Tibial nerve (tissue), 4 donors: ENCODE data around the gene CYYR1. TPM values are rescaled to one million over a fixed set of nuclear protein-coding genes. Genes with fewer than 3 reads are reported as not detected.

Experiments used
- DNase-seq, 2 donors: peaks; one replicate each; pipeline ENCODE4 v3.0.0-alpha.2; 2019; ENCODE audit warnings: low spot score in 2 of 2
- H3K27ac ChIP-seq, 4 donors: fragments of 200-600 bp; sonication (generic) in 3 of 4; one replicate each; pipeline ENCODE4 v1.5.1; 2017 to 2019; ENCODE audit warnings: mild to moderate bottlenecking in 1 of 4
- H3K27me3 ChIP-seq, 2 donors: fragments of 200-600 bp; sonication (generic) in 1 of 2; one replicate each; pipeline versions ENCODE4 v1.5.1 to v1.6.0; 2017 to 2019
- H3K36me3 ChIP-seq, 3 donors: fragments of 200-600 bp; sonication (generic); one replicate each; pipeline ENCODE4 v1.5.1; 2018 to 2019
- H3K4me1 ChIP-seq, 4 donors: fragments of 200-600 bp; sonication (generic) in 3 of 4; one replicate each; pipeline ENCODE4 v1.5.1; 2017 to 2019
- H3K4me3 ChIP-seq, 4 donors: fragments of 200-600 bp; sonication (generic) in 3 of 4; one replicate each; pipeline ENCODE4 v1.5.1; 2017 to 2019; ENCODE audit warnings: mild to moderate bottlenecking in 1 of 4, moderate library complexity in 1 of 4
- H3K9me3 ChIP-seq, 4 donors: fragments of 200-600 bp; sonication (generic) in 3 of 4; one replicate each; pipeline ENCODE4 v1.5.1; 2017 to 2019
- EP300 ChIP-seq, 2 donors: sonication (generic); formaldehyde crosslinking; IDR thresholded peaks; one replicate each; pipeline ENCODE4 v1.6.1; 2017; ENCODE audit warnings: antibody characterized with exemption in 2 of 2, mild to moderate bottlenecking in 1 of 2
- POLR2A ChIP-seq, 2 donors: fragments of 450-650 bp; IDR thresholded peaks; one replicate each; pipeline ENCODE4 v1.6.1; 2017; ENCODE audit warnings: antibody characterized with exemption in 2 of 2, mild to moderate bottlenecking in 2 of 2, moderate library complexity in 2 of 2
- WGBS, 2 donors: methylation state at CpG; one replicate each; pipeline ENCODE4 v1.1.5; 2018; 5-methylcytosine and 5-hydroxymethylcytosine counted together
- total RNA-seq, 4 donors: library from RNA; depleted of rRNA; stranded (reverse); fragments of >200 nt; gene quantifications; one replicate each; pipeline ENCODE4 v1.1.0, GENCODE V29; 2016
- TF ChIP-seq, protein P1 (sequence below), 5 experiments: fragments of 200-600 bp in 3 of 5; fragments of 450-650 bp in 2 of 5; sonication (generic) in 3 of 5; IDR thresholded peaks; one replicate each; pipeline ENCODE4 v1.5.1; 2016 to 2019; ENCODE audit warnings: antibody characterized with exemption in 5 of 5, mild to moderate bottlenecking in 3 of 5, moderate library complexity in 2 of 5

Gene CYYR1
- total RNA-seq, 4 donors from 2014 or later, result 10.0 to 19.4 (median 14.8) TPM

DNA sequence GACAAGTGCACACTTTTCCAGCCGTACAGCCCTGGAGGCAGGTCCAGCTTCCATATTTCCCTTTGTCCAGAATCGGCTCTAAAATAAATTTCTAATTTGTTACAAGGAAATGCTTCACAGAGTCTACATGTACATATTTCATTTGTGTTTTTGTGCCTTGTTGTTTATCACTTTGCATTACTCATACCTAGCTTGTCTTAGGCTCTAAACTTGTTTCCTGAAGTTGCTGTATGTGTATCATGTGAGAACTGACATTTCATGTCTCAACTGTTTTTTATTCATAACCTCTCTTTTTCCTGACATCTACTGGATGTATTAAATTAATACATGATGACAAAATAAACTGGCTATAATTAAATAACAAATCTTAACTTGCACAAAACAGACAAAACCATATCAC lies 7.5 kb downstream of the CYYR1 start:
- no peaks in the 10 kb centered on the region for H3K27me3 ChIP-seq
- no peaks in the 10 kb centered on the region for H3K36me3 ChIP-seq
- H3K4me1 ChIP-seq, result no peaks in the 10 kb centered on the region
- H3K9me3 ChIP-seq, result no peaks in the 10 kb centered on the region
- no peak for DNase-seq
- WGBS, 2 donors, result 79 to 84% methylated on average over 2 of the region's 2 CpGs
- no peak overlapping the region for H3K4me3 ChIP-seq
- TF ChIP-seq, protein P1, sequence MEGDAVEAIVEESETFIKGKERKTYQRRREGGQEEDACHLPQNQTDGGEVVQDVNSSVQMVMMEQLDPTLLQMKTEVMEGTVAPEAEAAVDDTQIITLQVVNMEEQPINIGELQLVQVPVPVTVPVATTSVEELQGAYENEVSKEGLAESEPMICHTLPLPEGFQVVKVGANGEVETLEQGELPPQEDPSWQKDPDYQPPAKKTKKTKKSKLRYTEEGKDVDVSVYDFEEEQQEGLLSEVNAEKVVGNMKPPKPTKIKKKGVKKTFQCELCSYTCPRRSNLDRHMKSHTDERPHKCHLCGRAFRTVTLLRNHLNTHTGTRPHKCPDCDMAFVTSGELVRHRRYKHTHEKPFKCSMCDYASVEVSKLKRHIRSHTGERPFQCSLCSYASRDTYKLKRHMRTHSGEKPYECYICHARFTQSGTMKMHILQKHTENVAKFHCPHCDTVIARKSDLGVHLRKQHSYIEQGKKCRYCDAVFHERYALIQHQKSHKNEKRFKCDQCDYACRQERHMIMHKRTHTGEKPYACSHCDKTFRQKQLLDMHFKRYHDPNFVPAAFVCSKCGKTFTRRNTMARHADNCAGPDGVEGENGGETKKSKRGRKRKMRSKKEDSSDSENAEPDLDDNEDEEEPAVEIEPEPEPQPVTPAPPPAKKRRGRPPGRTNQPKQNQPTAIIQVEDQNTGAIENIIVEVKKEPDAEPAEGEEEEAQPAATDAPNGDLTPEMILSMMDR (IDR thresholded peaks at IDR 0.05), result no peak
- TF ChIP-seq EP300 (IDR thresholded peaks at IDR 0.05), result no peak
- TF ChIP-seq POLR2A (IDR thresholded peaks at IDR 0.05), result no peak
- no peak overlapping the region for H3K27ac ChIP-seq

DNA sequence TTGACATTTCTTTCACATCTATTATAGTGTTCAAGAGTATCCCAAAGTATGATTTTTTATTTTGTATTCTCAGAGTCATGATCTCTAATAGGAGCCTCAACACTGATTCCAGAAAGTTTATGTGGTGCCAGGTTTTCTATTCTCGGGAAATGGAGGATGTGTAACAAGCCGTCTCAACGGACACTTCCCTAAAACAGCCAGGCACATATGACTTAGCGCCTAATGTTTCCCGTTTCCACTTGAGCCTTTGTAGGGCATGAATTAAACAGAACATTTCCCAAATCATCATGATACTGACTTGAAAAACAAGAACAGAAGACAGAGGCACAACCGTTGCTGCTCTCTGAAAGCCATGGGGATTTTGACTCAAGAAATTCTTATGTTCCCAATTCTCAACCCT lies 8.0 kb downstream of the CYYR1 start:
- DNase-seq, result no peak
- Histone ChIP-seq H3K27ac (no peak overlapping the region), H3K9me3 (no peaks in the 10 kb centered on the region), H3K27me3 (no peaks in the 10 kb centered on the region), H3K4me1 (no peaks in the 10 kb centered on the region), H3K36me3 (no peaks in the 10 kb centered on the region), H3K4me3 (no peak overlapping the region)
- WGBS, 2 donors, result 67 to 72% methylated on average over 6 of the region's 6 CpGs
- no peak for TF ChIP-seq POLR2A (IDR thresholded peaks at IDR 0.05)
- TF ChIP-seq EP300 (IDR thresholded peaks at IDR 0.05), result no peak
- TF ChIP-seq, protein P1 (IDR thresholded peaks at IDR 0.05), result no peak

DNA sequence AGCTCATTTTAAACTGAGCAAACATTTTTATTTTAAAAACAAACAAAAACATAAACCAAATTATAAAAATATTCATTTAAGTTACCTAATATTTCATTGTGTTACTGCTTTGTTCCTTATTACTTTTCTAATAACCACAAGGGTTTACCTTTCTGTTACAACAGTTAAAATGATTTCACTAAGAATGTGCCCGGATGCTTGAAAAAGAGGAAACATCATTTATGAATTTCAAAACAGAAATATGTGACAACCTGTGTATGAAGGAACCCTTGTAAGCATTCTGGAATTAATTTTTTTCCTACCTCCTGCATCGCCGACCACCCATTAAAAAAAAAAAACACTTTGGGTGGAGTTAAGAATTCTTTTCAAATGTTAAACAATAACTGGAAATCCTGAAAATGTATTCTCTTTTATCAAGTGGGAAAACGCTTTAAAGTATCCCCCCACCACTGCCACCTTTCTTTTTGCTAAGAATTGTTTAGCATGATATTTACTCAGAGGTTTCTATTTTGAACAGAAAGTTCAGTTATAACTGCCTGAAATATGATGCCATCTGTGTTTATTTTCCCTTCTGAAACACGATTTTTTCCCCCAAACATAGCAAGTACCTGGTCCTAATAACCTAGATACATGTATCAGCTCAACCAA lies 9.1 kb downstream of the CYYR1 start:
- DNase-seq, result no peak
- H3K4me1 ChIP-seq, result no peaks in the 10 kb centered on the region
- H3K4me3 ChIP-seq, result no peak overlapping the region
- H3K27me3 ChIP-seq, result no peaks in the 10 kb centered on the region
- H3K36me3 ChIP-seq, result no peaks in the 10 kb centered on the region
- TF ChIP-seq EP300 (IDR thresholded peaks at IDR 0.05) (no peak), POLR2A (IDR thresholded peaks at IDR 0.05) (no peak)
- TF ChIP-seq, protein P1 (IDR thresholded peaks at IDR 0.05), result no peak
- H3K27ac ChIP-seq, result no peak overlapping the region
- H3K9me3 ChIP-seq, result no peaks in the 10 kb centered on the region
- WGBS, 2 donors, result 63% methylated on average over 5 of the region's 5 CpGs

DNA sequence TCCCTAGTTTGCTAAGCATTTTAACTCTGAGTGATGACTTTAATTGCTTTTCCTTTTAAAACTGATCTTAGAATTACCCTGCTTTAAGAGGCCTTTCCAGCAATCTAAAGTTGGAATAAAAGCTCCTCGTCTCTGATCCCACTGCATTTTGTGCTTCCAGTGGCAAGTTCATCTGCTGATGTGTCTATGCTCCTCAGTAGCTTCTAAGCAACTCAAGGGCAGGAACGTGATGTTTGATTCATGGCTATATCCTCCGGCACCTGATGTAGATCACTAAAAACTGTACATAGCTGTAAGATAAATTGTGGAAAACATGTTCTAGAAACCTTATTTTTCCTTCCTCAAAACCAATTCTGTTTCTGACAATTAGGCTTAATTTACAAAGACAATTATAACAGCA lies 12.5 kb downstream of the CYYR1 start:
- H3K9me3 ChIP-seq, result no peaks in the 10 kb centered on the region
- no peaks in the 10 kb centered on the region for H3K4me1 ChIP-seq
- no peaks in the 10 kb centered on the region for H3K27me3 ChIP-seq
- H3K4me3 ChIP-seq, result no peak overlapping the region
- no peak overlapping the region for H3K27ac ChIP-seq
- DNase-seq, result no peak
- H3K36me3 ChIP-seq, result no peaks in the 10 kb centered on the region
- no peak for TF ChIP-seq EP300 (IDR thresholded peaks at IDR 0.05)
- TF ChIP-seq, protein P1 (IDR thresholded peaks at IDR 0.05), result no peak
- no peak for TF ChIP-seq POLR2A (IDR thresholded peaks at IDR 0.05)
- WGBS, 2 donors, result 85 to 90% methylated on average over 3 of the region's 3 CpGs

DNA sequence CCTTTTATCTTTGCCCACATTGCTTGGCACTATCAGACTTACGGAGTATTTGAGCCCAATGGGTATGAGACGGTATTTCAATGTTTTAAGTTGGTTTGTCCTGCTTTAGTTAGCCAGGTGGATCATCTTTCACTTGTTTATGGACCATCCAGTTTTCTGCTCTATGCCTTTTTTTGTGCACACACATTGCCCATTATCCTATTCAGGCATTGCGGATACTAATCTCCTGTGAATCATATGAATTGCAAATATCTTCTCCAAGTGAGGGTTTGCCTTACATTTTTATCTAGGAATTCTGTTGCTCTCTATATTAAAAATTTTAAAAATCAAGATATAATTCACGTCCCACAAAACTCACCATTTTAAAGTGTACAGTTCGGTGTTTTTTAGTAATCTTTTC lies 14.0 kb downstream of the CYYR1 start:
- H3K4me1 ChIP-seq, result no peaks in the 10 kb centered on the region
- DNase-seq, result no peak
- TF ChIP-seq EP300 (IDR thresholded peaks at IDR 0.05), result no peak
- TF ChIP-seq POLR2A (IDR thresholded peaks at IDR 0.05), result no peak
- 89 to 97% methylated on average over 5 of the region's 5 CpGs for WGBS, 2 donors
- no peaks in the 10 kb centered on the region for H3K27me3 ChIP-seq
- no peaks in the 10 kb centered on the region for H3K9me3 ChIP-seq
- H3K4me3 ChIP-seq, result no peak overlapping the region
- H3K36me3 ChIP-seq, result no peaks in the 10 kb centered on the region
- H3K27ac ChIP-seq, result no peak overlapping the region

DNA sequence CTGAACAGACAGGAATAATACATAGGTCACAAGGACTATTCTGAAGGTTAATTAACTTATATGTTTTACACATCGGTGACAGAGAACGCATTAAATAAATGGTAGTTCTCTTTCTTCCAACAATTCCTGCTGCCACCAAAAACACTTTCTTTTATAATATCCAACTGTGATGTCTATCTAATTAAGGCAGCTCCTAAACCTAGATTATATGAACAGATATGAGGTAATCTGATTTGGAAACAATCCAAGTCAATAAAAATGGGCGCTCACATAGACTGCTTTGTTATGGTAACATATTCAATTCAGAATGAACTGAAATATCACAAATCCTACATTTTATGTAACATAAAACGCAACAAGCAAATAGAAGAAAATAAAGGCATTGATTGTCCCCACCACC lies 16.0 kb downstream of the CYYR1 start:
- Histone ChIP-seq H3K4me3 (no peak overlapping the region), H3K36me3 (no peaks in the 10 kb centered on the region), H3K27me3 (no peaks in the 10 kb centered on the region), H3K9me3 (no peaks in the 10 kb centered on the region), H3K4me1 (no peaks in the 10 kb centered on the region), H3K27ac (no peak overlapping the region)
- DNase-seq, result no peak
- TF ChIP-seq POLR2A (IDR thresholded peaks at IDR 0.05) (no peak), EP300 (IDR thresholded peaks at IDR 0.05) (no peak)
- TF ChIP-seq, protein P1 (IDR thresholded peaks at IDR 0.05), result no peak
- 56% methylated on average over 4 of the region's 4 CpGs for WGBS, 2 donors
